Activated CD8-positive, alpha-beta memory T cell treated with anti-CD3 and anti-CD28 coated beads, Interleukin-2, amount 10 ng/mL, durations not matched to agents 7 days and 5 days (primary cell): ENCODE results near the gene PYGB. TPM values are rescaled to one million over a fixed set of nuclear protein-coding genes. Genes with fewer than 3 reads are reported as not detected.

ENCODE experiments used
- ATAC-seq: fragments of 150-1000 bp; cut with Tn5 transposase; one replicate; pipeline ENCODE4 v1.10.0; 2021; ENCODE audit warnings: moderate library complexity
- CTCF ChIA-PET: fragments of 350-600 bp; sonication (Branson Sonifier 250); formaldehyde crosslinking; loops from one replicate; lab custom pipeline; 2021; ENCODE audit warnings: antibody characterized with exemption; lab: Charles Lee
- DNase-seq: peaks from one replicate; pipeline ENCODE4 v3.0.0-alpha.2; 2020
- H3K27ac Mint-ChIP-seq: one replicate; pipeline ENCODE4 v1.8.0; 2021; ENCODE audit warnings: mild to moderate bottlenecking, mixed read lengths
- H3K27me3 Mint-ChIP-seq: one replicate; pipeline ENCODE4 v1.8.0; 2021; ENCODE audit warnings: mixed read lengths
- H3K36me3 Mint-ChIP-seq: one replicate; pipeline ENCODE4 v1.8.0; 2021; ENCODE audit warnings: mild to moderate bottlenecking, mixed read lengths
- H3K4me1 Mint-ChIP-seq: one replicate; pipeline ENCODE4 v1.8.0; 2021; ENCODE audit warnings: mixed read lengths
- H3K4me3 Mint-ChIP-seq: one replicate; pipeline ENCODE4 v1.8.0; 2021; ENCODE audit warnings: mild to moderate bottlenecking, moderate library complexity, mixed read lengths
- H3K9me3 Mint-ChIP-seq: one replicate; pipeline ENCODE4 v1.8.0; 2022; ENCODE audit warnings: low read depth, mixed read lengths
- total RNA-seq, 2 experiments: library from RNA; stranded (reverse); gene quantifications; one replicate each; pipeline ENCODE4 v1.2.3, GENCODE V29; 2021

The PYGB gene
- total RNA-seq, 2 experiments from 2014 or later, result 28.4 to 36.8 TPM

GRCh38 chr20:25316506-25317190 lies 68.8 kb downstream of the PYGB start:
- Mint-ChIP-seq H3K4me1 (peaks cover 26% of the 10 kb centered on the region), H3K36me3 (peaks cover 6% of the 10 kb centered on the region), H3K27me3 (no peaks in the 10 kb centered on the region), H3K27ac (no peak overlapping the region), H3K9me3 (no peaks in the 10 kb centered on the region), H3K4me3 (no peak overlapping the region)
- no peak for DNase-seq
- no peak for ATAC-seq
- CTCF ChIA-PET, result no interaction called here

DNA sequence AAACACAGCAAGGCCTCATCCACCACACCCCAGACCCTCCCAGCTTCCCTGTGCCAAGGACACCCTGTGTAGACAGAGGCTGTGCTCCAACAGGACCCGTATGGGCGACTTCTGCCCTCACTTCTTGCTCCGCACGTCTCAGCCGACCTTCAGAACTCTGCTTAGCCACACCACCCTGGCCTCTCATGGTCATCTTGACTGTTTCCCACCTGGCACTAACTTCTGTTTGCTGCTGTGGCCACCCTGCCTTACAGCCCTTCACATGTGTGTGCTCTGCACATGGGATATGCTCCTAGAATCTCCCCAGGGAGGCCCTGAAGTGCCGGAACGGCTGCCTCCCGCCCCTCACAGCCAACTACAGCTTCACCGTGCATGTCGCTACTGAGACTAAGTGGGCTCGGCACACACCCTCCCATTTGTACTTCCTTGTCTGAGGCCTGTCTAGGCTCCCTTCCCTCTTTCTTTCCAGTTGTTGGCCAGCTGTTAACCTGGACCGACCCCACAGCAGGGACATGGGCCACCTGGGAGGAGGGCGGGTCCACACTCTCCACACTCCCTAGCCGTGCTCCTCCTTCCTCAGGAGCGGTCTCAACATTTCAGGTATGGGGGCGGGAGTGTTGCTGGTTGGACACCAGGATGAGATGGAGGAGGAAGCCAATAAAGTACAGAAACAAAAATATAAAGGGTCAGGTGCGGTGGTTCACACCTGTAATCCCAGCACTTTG lies 69.6 kb downstream of the PYGB start:
- no peaks in the 10 kb centered on the region for H3K9me3 Mint-ChIP-seq
- ATAC-seq, result no peak
- no peaks in the 10 kb centered on the region for H3K27me3 Mint-ChIP-seq
- H3K4me3 Mint-ChIP-seq, result no peak overlapping the region
- no peak overlapping the region for H3K27ac Mint-ChIP-seq
- H3K36me3 Mint-ChIP-seq, result peaks cover 4% of the 10 kb centered on the region
- CTCF ChIA-PET, result no interaction called here
- DNase-seq, result no peak
- H3K4me1 Mint-ChIP-seq, result peaks cover 27% of the 10 kb centered on the region

- H3K4me3 Mint-ChIP-seq, result no peak overlapping the region
- H3K4me1 Mint-ChIP-seq, result peaks cover 23% of the 10 kb centered on the region
- CTCF ChIA-PET, result interaction anchor here (1.2 kb wide), 1 partner anchor 10 kb away, joined by 3 read pairs; no protein-coding TSS in a partner anchor
- no peaks in the 10 kb centered on the region for H3K27me3 Mint-ChIP-seq
- DNase-seq (peak; percentile 31), ATAC-seq (no peak)
- H3K36me3 Mint-ChIP-seq, result peaks cover 2% of the 10 kb centered on the region
- no peaks in the 10 kb centered on the region for H3K9me3 Mint-ChIP-seq
- H3K27ac Mint-ChIP-seq, result peak overlapping the region; percentile 36
Measured at GRCh38 chr20:25318471-25319240, 70.8 kb downstream of the PYGB start.

DNA sequence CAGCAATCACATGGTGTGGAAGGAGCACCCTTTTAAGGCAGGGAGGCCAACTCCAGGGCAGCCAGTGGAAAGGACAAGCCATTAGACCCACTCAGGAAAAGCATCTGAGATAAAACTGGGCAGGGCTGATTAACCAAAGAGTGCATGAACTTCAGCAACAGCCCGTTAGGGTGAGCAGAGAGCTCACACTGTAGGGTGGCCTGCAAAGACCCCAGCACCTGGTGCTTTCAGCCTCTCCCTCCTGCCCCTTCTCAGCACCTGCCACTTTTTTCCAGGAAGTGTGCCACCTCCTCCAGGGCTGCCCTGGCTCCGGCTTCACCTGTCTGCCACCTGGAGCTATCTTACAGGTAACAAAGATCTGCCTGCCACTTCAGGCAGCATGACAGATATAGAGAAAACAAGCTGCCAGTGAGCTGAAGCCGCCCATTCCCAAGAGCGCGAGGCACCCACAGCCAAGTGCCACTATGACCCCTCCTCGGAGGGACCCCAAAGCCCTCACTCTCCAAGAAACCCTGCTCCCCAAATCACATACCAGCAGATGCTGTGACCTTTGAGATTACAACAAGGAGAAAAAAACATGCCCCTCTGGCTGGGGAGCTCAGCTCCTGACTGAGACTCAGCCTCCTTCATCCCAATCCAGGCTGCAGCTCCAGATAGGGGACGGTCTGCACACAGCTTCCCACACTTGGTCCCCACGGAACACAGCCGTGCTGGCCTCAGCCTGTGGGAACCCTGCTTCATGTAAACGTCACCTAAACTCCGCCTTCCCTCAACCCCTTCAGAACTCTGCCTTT lies 71.6 kb downstream of the PYGB start:
- CTCF ChIA-PET, result interaction anchor here (1.2 kb wide), 1 partner anchor 9 kb away, joined by 3 read pairs; no protein-coding TSS in a partner anchor
- ATAC-seq (no peak), DNase-seq (peak; percentile 21)
- peaks cover 2% of the 10 kb centered on the region for H3K36me3 Mint-ChIP-seq
- no peaks in the 10 kb centered on the region for H3K9me3 Mint-ChIP-seq
- H3K27me3 Mint-ChIP-seq, result no peaks in the 10 kb centered on the region
- peak overlapping the region; percentile 56 for H3K27ac Mint-ChIP-seq
- H3K4me1 Mint-ChIP-seq, result peaks cover 20% of the 10 kb centered on the region
- no peak overlapping the region for H3K4me3 Mint-ChIP-seq

GRCh38 chr20:25320035-25320800 lies 72.3 kb downstream of the PYGB start:
- Mint-ChIP-seq H3K9me3 (no peaks in the 10 kb centered on the region), H3K27ac (no peak overlapping the region), H3K27me3 (no peaks in the 10 kb centered on the region), H3K4me1 (peaks cover 18% of the 10 kb centered on the region), H3K4me3 (no peak overlapping the region), H3K36me3 (peaks cover 2% of the 10 kb centered on the region)
- DNase-seq (no peak), ATAC-seq (no peak)
- CTCF ChIA-PET, result no interaction called here

GRCh38 chr20:25321262-25321831 lies 73.5 kb downstream of the PYGB start:
- no peaks in the 10 kb centered on the region for H3K9me3 Mint-ChIP-seq
- peak; percentile 69 for ATAC-seq

DNA sequence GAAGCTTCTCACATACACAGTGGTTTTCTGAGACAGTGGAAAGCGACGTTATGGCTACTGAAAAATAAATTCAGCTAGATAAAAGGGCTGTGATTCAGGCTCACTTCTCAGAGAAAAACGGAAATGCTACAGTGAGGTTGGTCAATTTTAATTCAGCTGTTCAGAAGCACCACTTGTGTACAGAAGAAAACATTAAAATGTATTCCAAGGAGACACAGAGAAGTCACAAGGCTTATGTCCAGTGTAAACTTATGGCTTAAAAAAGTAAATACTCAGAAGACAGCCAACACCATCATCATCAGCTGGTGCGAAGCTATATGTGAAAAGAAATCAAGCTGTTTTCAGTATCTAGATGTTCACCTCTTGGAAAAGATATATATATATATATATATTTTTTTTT lies 74.1 kb downstream of the PYGB start:
- Mint-ChIP-seq H3K36me3 (peaks cover 2% of the 10 kb centered on the region), H3K27ac (peak overlapping the region; percentile 82), H3K4me3 (no peak overlapping the region), H3K9me3 (no peaks in the 10 kb centered on the region), H3K27me3 (no peaks in the 10 kb centered on the region), H3K4me1 (peaks cover 11% of the 10 kb centered on the region)
- DNase-seq, result no peak
- CTCF ChIA-PET, result interaction anchor here (0.5 to 1.6 kb wide), 5 partner anchors 11 to 804 kb away, joined by 3 to 5 read pairs (median 3); no protein-coding TSS in a partner anchor
- no peak for ATAC-seq

More at GRCh38 chr20:25321262-25321831, 73.5 kb downstream of the PYGB start:
- Mint-ChIP-seq H3K27ac (peak overlapping the region; percentile 82), H3K36me3 (peaks cover 2% of the 10 kb centered on the region), H3K4me1 (peaks cover 11% of the 10 kb centered on the region), H3K27me3 (no peaks in the 10 kb centered on the region), H3K4me3 (no peak overlapping the region)
- CTCF ChIA-PET, result interaction anchor here (1.0 to 1.6 kb wide), 4 partner anchors 11 to 153 kb away, joined by 3 to 5 read pairs (median 4); no protein-coding TSS in a partner anchor
- no peak for DNase-seq

- ATAC-seq (no peak), DNase-seq (no peak)
- CTCF ChIA-PET, result interaction anchor here (1.5 kb wide), 1 partner anchor 75 kb away, joined by 3 read pairs; no protein-coding TSS in a partner anchor
- Mint-ChIP-seq H3K27ac (no peak overlapping the region), H3K4me3 (no peak overlapping the region), H3K4me1 (peaks cover 11% of the 10 kb centered on the region), H3K9me3 (no peaks in the 10 kb centered on the region), H3K36me3 (peaks cover 2% of the 10 kb centered on the region), H3K27me3 (no peaks in the 10 kb centered on the region)
Measured at GRCh38 chr20:25323496-25324246, 75.8 kb downstream of the PYGB start.

DNA sequence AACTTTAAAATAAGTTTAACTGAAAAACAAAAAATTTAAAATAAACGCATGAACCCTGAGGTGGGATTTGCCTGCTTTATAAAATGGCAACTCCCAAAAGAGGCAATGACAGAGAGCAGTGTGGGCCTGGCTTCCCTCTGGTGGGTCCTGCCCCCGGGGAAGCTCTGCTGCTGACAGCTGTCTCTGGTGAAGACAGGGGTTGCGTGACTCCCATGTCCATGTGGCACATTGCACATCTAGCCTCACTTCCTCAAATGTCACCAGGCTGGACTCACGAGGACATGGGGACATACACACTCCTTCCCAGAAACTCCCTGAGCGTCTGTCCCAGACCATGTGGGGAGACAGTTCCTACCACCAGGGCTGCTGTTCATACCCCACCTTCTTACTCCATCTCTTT lies 76.5 kb downstream of the PYGB start:
- CTCF ChIA-PET, result interaction anchor here (0.7 to 1.5 kb wide), 2 partner anchors 72 to 75 kb away, joined by 3 to 4 read pairs; no protein-coding TSS in a partner anchor
- DNase-seq, result no peak
- Mint-ChIP-seq H3K36me3 (peaks cover 2% of the 10 kb centered on the region), H3K4me3 (no peak overlapping the region), H3K4me1 (peaks cover 11% of the 10 kb centered on the region), H3K27me3 (no peaks in the 10 kb centered on the region), H3K9me3 (no peaks in the 10 kb centered on the region), H3K27ac (no peak overlapping the region)
- ATAC-seq, result no peak

DNA sequence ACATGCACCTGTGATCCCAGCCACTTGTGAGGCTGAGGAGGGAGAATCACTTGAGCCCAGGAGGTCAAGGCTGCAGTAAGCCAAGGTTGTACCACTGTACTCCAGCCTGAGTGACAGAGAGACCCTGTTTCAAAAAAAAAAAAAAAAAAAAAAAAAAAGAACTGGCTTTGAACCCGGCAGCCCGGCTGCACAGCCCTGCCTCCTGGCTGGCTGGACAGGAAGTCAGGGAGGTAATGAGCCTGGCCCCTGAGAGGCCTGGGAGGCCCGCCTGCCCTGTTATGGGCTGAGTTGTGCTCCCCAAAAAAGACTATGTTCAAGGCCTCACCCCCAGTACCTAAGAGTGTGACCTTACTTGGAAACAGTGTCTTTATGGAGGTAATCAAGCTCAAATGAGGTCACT lies 77.2 kb downstream of the PYGB start:
- Mint-ChIP-seq H3K27ac (no peak overlapping the region), H3K4me3 (no peak overlapping the region), H3K27me3 (no peaks in the 10 kb centered on the region), H3K4me1 (peaks cover 17% of the 10 kb centered on the region), H3K9me3 (no peaks in the 10 kb centered on the region), H3K36me3 (peaks cover 4% of the 10 kb centered on the region)
- CTCF ChIA-PET, result interaction anchor here (0.7 to 1.5 kb wide), 2 partner anchors 72 to 74 kb away, joined by 3 to 4 read pairs; no protein-coding TSS in a partner anchor
- no peak for DNase-seq
- no peak for ATAC-seq

GRCh38 chr20:25325997-25326396 lies 78.1 kb downstream of the PYGB start:
- Mint-ChIP-seq H3K36me3 (peaks cover 4% of the 10 kb centered on the region), H3K4me1 (peaks cover 17% of the 10 kb centered on the region), H3K27me3 (no peaks in the 10 kb centered on the region), H3K27ac (no peak overlapping the region), H3K4me3 (no peak overlapping the region), H3K9me3 (no peaks in the 10 kb centered on the region)
- CTCF ChIA-PET, result no interaction called here
- DNase-seq (no peak), ATAC-seq (no peak)
